ENCODE results near the gene ADGB.

Gene ADGB

DNA sequence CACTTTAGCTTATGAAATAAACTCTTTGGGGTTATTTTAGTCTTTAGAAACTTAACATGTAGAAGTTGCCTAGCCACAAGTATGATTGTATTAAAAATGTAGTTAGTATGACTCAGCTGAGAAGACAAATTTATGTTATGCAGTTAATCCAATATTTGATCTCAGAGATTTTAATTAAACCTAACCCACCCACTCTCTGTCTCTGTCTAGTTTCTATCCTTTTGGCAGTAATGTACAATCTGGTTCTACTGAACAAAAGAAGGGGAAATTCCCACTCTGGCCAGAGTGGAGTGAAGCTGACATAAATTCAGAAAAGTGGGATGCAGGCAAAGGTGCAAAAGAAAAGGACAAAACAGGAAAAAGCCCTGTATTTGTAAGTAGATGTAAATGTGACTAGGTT is 36.4 kb downstream of the ADGB start:
- FAIRE-seq = no peak

GRCh38 chr6:146636481-146636880 is 37.7 kb downstream of the ADGB start:
- no peak for FAIRE-seq

GRCh38 chr6:146642921-146643320 is 44.1 kb downstream of the ADGB start:
- FAIRE-seq = no peak

DNA sequence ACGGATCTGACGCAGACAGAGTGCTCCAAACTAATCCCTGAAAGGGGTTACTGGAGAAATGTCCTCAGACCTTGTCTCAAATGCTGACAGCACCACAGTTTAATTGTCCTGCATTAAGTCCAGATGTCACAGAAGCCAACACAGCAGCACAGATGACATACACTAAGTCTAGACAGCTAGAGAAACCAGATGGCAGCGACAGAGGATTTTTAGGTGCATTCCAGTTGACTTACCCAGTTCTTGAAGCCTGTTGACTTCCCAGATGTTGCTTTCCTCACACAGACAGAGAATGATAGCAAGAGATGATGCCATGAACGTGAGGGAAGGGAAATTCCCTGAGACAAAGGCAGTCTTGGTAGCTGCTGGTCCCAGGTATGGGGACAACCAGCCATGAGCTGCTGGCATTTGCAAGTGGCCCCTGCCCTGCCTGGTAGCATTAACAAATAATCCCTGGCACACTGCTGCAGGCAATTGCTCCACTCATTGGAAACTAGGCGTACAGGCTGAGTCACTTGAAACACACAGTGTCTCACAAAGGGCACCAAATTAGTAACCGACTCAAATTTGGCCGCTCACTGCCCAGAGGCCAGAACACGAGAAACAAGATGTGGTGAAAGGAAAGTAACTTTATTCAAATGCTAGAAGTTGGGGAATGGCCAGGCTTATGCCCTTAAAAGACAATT is 52.2 kb downstream of the ADGB start:
- FAIRE-seq = no peak

DNA sequence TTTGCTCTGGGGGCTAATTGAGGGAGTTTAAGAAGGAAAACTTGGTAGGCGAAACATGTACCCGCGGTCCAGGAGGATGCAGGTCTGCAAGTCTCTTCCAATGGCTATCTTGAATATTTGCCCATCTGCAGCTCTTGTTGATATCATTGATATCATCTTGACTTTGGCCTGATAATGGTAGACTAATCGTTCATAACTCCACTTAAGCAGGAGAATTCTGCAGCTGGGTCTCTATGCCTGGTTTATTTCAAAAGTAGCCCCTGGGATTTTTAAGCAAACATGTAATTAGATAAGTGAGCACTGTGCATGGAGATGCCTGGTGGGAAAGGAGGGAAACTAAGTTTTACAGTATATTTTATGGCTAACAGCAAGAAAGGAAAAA is 52.7 kb downstream of the ADGB start:
- FAIRE-seq = no peak

DNA sequence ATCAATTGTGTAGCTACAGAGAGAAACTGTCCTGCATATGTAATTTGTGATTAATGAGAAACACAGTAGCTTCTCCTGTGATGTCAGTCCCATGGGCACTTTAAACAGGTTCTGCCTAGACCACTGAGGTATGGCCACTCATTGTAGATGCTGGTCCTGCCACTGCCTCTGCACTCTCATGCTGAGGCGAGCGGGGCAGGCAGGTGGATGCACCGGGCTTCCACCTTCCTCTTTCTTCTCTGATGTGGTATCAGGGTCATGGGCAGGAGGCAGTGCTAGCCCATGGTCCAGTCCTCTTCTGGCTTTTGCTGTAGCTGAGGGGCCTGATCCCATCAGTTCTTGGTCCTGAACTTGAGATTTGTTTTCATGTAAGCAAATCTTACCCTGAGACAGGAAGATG is 58.7 kb downstream of the ADGB start:
- no peak for FAIRE-seq

DNA sequence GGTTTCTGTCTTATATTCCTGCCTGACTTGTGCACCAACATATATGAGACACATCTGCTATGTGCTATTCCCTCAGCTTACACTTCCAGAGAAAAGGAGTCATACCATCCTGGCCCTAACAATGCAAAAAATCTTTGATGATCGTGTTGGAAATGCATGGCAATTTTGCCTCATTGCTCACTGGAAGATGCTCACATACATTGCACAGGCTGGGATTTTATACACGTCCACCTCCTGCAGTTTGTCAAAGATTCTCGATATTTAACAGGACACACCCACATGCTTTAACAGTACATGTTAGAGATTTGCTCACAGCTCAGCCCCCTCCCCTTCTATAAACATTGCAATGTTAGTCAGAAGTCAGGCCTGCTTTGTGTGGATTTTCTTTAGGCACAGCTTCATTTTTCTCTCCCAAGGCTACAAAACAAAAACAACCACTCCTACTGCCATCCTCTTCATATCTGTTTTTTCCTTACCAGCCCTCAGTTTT is 66.1 kb downstream of the ADGB start:
- FAIRE-seq = no peak

- no peak for FAIRE-seq
Measured at GRCh38 chr6:146666909-146667308, 68.1 kb downstream of the ADGB start.

DNA sequence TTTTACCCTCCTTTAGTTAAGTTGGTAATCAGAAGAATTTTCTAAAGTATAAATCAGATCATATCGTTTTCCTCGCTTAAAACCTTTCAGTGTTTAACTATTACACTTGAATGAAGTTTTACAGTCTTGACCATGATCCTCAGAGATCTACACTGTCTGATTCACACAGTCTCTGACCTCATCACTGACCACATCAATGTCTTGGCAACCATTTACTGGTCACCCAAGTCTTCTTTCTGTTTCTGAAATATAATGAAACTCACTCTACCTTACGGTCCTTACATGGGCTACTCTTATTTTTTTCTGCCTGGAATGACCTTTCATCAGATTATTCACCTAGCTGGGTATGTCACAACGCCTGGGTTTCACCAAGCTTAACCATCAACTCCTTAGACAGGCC is 71.4 kb downstream of the ADGB start:
- FAIRE-seq = no peak

GRCh38 chr6:146673069-146673468 is 74.3 kb downstream of the ADGB start:
- no peak for FAIRE-seq

- no peak for FAIRE-seq
Measured at GRCh38 chr6:146679386-146679785, 80.6 kb downstream of the ADGB start.

DNA sequence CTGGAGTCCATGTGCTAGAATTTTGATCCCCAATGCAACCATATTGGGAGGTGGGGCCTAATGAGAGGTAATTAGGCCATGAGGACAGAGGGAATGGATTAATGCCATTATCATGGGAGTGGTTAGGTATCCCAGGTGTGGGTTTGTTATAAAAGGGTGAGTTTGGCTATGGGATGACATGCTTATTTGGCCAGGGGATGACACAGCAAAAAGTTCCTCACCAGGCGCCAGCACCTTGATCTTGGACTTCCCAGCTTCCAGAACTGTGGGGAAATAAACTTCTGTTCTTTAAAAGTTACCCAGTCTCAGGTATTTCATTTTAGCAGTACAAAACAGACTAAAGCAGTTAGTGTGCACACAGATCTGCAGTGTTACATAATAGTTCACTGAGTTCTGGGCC is 84.1 kb downstream of the ADGB start:
- FAIRE-seq = no peak

- FAIRE-seq = no peak
Measured at GRCh38 chr6:146689806-146690205, 91.0 kb downstream of the ADGB start.

- FAIRE-seq = no peak
Measured at GRCh38 chr6:146693342-146693741, 94.6 kb downstream of the ADGB start.

- FAIRE-seq = no peak
Measured at GRCh38 chr6:146697921-146698320, 99.1 kb downstream of the ADGB start.

DNA sequence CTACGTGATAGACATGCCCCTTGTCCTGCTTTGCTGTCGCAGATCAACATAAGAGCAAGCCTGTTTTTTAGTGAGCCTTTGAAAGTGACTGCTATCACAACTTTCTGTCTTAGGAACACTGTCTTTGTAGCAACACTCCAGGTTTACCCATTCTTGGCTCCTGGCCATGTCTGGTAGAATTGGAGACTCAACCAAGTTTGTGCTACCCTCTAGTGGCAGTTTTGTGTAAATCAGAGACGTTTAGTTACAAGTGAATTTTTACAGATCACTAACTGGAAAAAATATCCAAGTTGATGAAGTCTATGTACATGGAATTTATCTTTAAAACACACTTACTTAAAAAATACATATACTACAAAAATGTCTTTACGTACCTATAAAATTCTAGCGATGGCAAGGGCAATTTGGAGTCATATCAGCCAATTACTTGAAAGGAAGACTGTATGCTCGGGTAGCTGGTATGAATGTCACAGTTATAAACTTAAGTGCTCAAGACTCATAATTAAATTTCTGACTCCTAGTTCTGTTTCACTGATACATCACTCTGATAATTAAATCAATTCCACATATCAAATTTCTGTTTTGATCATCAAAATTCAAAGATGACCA is 101.4 kb downstream of the ADGB start:
- FAIRE-seq = peak; percentile 62

DNA sequence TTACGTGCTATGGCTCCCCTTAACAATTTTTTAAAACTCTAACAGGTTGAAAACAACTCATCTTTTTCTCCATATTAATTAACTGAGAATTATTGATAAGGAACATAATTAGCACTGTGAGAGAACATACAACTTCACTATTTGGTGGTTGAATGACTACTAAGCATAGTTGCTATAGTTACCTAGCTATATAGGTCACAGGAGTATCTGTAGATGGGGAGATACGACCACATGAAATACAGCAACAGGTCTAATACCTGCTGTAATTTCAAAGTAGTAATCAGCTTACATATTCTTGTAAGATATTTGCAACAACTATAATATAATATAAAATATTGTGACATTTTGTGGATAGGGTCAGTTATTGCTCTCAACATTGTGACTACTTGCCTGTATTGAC is 102.9 kb downstream of the ADGB start:
- FAIRE-seq = no peak

- no peak for FAIRE-seq
Measured at GRCh38 chr6:146709036-146709622, 110.4 kb downstream of the ADGB start.

DNA sequence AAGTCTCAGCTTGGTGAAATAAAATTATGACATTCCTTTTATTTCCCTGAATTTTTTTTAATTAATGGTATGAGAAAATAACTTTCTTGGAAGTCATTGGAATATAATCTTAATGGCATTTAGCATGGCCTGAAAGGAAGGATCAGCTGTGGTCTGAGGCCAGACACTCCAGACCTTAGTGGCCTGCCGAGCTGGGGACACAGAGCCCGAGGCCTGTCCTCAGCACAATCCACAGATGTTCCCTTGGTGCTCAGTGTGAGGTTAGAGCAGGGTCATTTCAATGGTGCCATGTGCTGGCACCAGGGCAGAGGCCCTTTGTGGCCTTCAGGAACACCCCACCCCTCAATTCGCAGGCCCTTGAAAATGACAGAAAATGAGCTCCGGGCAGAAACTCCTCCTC is 120.6 kb downstream of the ADGB start:
- FAIRE-seq = no peak

- FAIRE-seq = no peak
Measured at GRCh38 chr6:146739696-146740095, 140.9 kb downstream of the ADGB start.

- FAIRE-seq = no peak
Measured at GRCh38 chr6:146741609-146742008, 142.8 kb downstream of the ADGB start.

DNA sequence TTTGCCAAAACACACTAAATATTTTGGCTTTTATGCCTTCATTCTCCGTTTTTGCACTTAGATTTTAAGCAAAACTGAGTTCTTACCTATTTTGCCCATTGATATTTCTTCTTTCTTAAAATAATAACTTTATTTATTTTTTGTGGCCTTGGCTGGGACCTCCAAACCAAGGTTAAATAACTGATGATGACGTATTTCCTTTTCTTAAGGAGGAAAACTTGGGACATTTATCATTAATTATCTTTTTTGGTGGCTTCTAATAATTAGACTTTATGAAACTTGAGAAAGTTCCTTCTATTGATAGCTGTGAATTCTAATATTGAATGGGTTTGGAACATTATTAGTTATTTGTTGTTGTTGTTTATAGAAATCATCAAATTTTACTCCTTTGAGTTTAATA is 154.5 kb downstream of the ADGB start:
- FAIRE-seq = no peak

DNA sequence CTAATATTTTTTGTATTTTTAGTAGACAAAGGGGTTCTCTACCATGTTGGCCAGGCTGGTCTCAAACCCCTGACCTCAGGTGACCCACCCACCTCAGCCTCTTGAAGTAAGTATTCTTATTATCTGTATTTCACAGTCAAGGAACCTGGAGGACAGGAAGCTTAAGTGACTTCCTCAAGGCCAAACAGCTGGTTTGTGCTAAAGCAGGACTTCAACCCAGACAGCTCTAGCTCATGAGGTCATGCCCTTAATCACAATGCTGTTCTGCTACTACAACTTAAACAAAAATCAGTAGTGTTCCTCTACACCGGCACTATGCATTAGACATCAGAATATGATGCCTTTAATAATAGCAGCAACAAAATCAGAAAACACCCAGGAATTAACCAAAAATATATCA is 168.9 kb downstream of the ADGB start:
- FAIRE-seq = no peak

DNA sequence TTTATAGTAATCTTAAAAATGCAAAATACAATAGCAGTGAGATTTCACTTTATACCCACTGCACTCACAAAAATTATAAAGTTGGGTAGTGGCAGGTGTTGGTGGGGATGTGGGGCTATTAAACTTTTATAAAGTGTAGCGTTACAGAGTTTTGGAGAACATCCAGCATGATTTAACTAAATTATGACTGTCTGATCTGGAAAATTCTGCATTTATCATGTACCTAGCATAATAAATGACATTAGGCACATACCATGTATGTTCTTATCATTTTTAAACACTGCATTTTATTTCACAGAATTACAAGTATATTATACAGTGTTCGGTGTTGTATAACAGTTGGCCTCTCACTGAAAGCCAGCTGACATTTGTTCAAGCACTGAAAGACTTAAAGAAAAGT is 169.9 kb downstream of the ADGB start:
- no peak for FAIRE-seq
